Breast epithelium (tissue), 4 donors: ENCODE results near the gene VANGL1. TPM values are rescaled to one million over a fixed set of nuclear protein-coding genes. Genes with fewer than 3 reads are reported as not detected.
"Not testable (repeated sequence)": the region's sequence is repeated elsewhere in the genome, so short reads cannot be mapped to it uniquely, and the experiment has no call there.

Source experiments
- DNase-seq, 2 donors: peaks; one replicate each; pipeline ENCODE4 v3.0.0-alpha.2; 2019; ENCODE audit warnings: low spot score in 2 of 2
- H3K27ac ChIP-seq, 2 donors: fragments of 200-600 bp; sonication (generic) in 1 of 2; one replicate each; pipeline ENCODE4 v1.5.1; 2016 to 2019; ENCODE audit warnings: mild to moderate bottlenecking in 1 of 2
- H3K27me3 ChIP-seq, 2 donors: fragments of 200-600 bp; sonication (generic) in 1 of 2; one replicate each; pipeline versions ENCODE4 v1.5.1 to v1.6.0; 2017 to 2019; ENCODE audit warnings: control low read depth in 1 of 2, mild to moderate bottlenecking in 1 of 2
- H3K36me3 ChIP-seq: fragments of 200-600 bp; one replicate; pipeline ENCODE4 v1.5.1; 2019
- H3K4me1 ChIP-seq, 2 donors: fragments of 200-600 bp; sonication (generic); one replicate each; pipeline ENCODE4 v1.5.1; 2016 to 2019; ENCODE audit warnings: control low read depth in 1 of 2
- H3K4me3 ChIP-seq, 3 donors: fragments of 200-600 bp; sonication (generic); 1 replicate in 2 of 3; 2 replicates in 1 of 3; pipeline ENCODE4 v1.5.1; 2016 to 2019; ENCODE audit warnings: mild to moderate bottlenecking in 3 of 3, moderate library complexity in 2 of 3
- H3K9me3 ChIP-seq, 2 donors: fragments of 200-600 bp; sonication (generic) in 1 of 2; one replicate each; pipeline ENCODE4 v1.5.1; 2016 to 2019; ENCODE audit warnings: control low read depth in 1 of 2
- POLR2A ChIP-seq: fragments of 450-650 bp; IDR thresholded peaks from one replicate; pipeline ENCODE4 v1.6.1; 2016; ENCODE audit warnings: antibody characterized with exemption, mild to moderate bottlenecking, moderate library complexity
- POLR2AphosphoS5 ChIP-seq, 3 donors: sonication (generic); formaldehyde crosslinking; IDR thresholded peaks; one replicate each; pipeline ENCODE4 v1.6.1; 2017; ENCODE audit warnings: antibody characterized with exemption in 3 of 3
- intact Hi-C: fragments of 100-400 bp; cut with DNase I; formaldehyde crosslinking; loops from one replicate; pipeline ENCODE4 v1.15.1; 2023; ENCODE audit warnings: low total_unique reads
- total RNA-seq, 3 donors: library from RNA; depleted of rRNA; stranded (reverse); fragments of >200 nt; gene quantifications; one replicate each; pipeline ENCODE4 v1.1.0, GENCODE V29; 2016
- TF ChIP-seq, protein P1 (sequence below), 3 donors: fragments of 450-650 bp; IDR thresholded peaks; one replicate each; pipeline ENCODE4 v1.5.1; 2016 to 2017; ENCODE audit warnings: antibody characterized with exemption in 3 of 3, mild to moderate bottlenecking in 3 of 3, moderate library complexity in 3 of 3

VANGL1 gene
- total RNA-seq, 3 donors from 2014 or later: 6.6 to 7.5 (median 7.5) TPM

DNA sequence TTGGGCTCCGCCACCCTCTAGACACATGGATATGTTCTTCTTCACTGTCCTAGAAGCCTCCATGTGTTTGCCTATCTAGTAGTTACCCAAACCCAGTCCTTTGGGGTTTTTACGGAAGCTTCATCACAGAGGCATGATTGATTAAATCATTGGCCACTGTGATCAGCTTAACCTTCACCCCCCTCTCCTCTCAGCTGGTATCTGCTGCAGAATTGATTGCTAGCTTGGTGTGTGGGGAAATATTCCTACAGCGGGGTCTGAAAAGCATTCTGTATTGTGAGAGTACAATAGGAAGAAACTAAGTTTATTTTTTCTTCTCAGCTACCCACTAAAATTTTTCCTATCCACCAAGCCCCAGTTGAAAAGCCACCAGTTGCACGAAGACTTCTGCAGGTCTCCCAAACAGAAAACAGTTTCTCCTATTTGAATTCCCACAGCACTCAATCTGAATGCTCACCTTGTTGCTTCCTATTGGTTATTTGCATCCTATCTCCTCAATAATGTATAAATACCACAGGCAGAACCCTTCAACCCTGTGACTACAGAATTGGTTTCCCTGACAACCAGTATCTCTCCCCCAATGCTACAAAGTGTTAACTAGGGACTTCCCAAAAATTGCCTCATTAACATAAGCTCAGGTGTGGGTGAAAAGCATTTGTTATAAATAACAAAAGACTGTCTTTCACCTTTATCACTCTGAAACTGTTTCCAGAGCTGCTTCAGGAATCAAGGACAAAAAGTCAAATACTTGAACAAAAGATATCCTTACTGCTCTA lies 9.3 kb upstream of the VANGL1 start:
- no peak for DNase-seq
- H3K27me3 ChIP-seq: no peaks in the 10 kb centered on the region
- H3K4me3 ChIP-seq: no peak overlapping the region
- TF ChIP-seq, protein P1, sequence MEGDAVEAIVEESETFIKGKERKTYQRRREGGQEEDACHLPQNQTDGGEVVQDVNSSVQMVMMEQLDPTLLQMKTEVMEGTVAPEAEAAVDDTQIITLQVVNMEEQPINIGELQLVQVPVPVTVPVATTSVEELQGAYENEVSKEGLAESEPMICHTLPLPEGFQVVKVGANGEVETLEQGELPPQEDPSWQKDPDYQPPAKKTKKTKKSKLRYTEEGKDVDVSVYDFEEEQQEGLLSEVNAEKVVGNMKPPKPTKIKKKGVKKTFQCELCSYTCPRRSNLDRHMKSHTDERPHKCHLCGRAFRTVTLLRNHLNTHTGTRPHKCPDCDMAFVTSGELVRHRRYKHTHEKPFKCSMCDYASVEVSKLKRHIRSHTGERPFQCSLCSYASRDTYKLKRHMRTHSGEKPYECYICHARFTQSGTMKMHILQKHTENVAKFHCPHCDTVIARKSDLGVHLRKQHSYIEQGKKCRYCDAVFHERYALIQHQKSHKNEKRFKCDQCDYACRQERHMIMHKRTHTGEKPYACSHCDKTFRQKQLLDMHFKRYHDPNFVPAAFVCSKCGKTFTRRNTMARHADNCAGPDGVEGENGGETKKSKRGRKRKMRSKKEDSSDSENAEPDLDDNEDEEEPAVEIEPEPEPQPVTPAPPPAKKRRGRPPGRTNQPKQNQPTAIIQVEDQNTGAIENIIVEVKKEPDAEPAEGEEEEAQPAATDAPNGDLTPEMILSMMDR (IDR thresholded peaks at IDR 0.05): no peak
- no peak for TF ChIP-seq POLR2A
- no peak for TF ChIP-seq POLR2AphosphoS5 (IDR thresholded peaks at IDR 0.05)
- intact Hi-C loops: no loop called here
- H3K9me3 ChIP-seq: peaks cover 0 to 3% of the 10 kb centered on the region in 2 donors
- no peaks in the 10 kb centered on the region for H3K36me3 ChIP-seq
- H3K4me1 ChIP-seq: no peaks in the 10 kb centered on the region
- no peak overlapping the region for H3K27ac ChIP-seq

DNA sequence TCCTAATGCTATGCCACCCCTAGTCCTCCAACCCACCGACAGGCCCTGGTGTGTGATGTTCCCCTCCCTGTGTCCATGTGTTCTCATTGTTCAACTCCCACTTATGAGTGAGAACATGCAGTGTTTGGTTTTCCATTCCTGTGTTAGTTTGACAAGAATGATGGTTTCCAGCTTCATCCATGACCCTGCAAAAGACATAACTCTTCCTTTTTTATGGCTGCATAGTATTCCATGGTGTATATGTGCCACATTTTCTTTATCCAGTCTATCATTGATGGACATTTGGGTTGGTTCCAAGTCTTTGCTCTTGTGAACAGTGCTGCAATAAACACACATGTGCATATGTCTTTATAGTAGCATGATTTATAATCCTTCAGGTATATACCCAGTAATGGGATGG lies 8.2 kb upstream of the VANGL1 start:
- H3K4me3 ChIP-seq, H3K4me1 ChIP-seq, H3K27ac ChIP-seq, H3K36me3 ChIP-seq, H3K9me3 ChIP-seq, H3K27me3 ChIP-seq, intact Hi-C loops, DNase-seq: not testable (repeated sequence)

DNA sequence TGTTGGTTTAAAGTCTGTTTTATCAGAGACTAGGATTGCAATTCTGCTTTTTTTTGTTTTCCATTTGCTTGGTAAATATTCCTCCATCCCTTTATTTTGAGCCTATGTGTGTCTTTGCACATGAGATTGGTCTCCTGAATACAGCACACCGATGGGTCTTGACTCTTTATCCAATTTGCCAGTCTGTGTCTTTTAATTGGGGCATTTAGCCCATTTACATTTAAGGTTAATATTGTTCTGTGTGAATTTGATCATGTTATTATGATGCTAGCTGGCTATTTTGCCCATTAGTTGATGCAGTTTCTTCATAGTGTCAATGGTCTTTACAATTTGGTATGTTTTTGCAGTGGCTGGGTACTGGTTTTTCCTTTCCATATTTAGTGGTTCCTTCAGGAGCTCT lies 4.5 kb upstream of the VANGL1 start:
- intact Hi-C loops: not testable (repeated sequence)

DNA sequence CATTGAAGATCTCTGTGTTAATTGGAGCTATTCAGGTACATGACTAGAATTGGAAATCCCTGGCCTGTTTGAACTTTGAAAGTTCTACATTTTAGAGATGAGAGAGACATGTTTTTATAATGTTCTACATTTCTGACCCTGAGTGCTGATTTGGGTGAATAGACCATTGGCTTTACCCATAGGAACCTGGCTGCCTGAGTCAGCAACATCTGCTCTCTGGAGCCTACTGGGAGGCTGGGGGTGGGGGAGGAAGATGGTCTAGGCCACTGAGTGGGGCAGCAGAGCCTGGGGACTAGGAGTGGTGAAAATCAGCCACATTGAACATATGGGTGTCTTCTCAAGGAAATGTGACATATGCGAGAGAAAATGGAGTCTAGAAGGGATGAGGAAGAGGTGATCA lies 1.4 kb upstream of the VANGL1 start:
- Histone ChIP-seq H3K9me3 (peaks cover 3 to 15% of the 10 kb centered on the region in 2 donors), H3K4me3 (no peak overlapping the region), H3K36me3 (no peaks in the 10 kb centered on the region), H3K27me3 (no peaks in the 10 kb centered on the region), H3K27ac (no peak overlapping the region), H3K4me1 (no peaks in the 10 kb centered on the region)
- no peak for TF ChIP-seq POLR2A
- TF ChIP-seq, protein P1 (IDR thresholded peaks at IDR 0.05): no peak
- no peak for TF ChIP-seq POLR2AphosphoS5 (IDR thresholded peaks at IDR 0.05)
- DNase-seq: no peak
- intact Hi-C loops: no loop called here

More for the DNA sequence above, 4.5 kb upstream of the VANGL1 start:
- H3K27ac ChIP-seq, H3K4me3 ChIP-seq, H3K4me1 ChIP-seq, DNase-seq, H3K27me3 ChIP-seq, H3K36me3 ChIP-seq: not testable (repeated sequence)
- H3K9me3 ChIP-seq: peaks cover 3 to 15% of the 10 kb centered on the region in 2 donors

DNA sequence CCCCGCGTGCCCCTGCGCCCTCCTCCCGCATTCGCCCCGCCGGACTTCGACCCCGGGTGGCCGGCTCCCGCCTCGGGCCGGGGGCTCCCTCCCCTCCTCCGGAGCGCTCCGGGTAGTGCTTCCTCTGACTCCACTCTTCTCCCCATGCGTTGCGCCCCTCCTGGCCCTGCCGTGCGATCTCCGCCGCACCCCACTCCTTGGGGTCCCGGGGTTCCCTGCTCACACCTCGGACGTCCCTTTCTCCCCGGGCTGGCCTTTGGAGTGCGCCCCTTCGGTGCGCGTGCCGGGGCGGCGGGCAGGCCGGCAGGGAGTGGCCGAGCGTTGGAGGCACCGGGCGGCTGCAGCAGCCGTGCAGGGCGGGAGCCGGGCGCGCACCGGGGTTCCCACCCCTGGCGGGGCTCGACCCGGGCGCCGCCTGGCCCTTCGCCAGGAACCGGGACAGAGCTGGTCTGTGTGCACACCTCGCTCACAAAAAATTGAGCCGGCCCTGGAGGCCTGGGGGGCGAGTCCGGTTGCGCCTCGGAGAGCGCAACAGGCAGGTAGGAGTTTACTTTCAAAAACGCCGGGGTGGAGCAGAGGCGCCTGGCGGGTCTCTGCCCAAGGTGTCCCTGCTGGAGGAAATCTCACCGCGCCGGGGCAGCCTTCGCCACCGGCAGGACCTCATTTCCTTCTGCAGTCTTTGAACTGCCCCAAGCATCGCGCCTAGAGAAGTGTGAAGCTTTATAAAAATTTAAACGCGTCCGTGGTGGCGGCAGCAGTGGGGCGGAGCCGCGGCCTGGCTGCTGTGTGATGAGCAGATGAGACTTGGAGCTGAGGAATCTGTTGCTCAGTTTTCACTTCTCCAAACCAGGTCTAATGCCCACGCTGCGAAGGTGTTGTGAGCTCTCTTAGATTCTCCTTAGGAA lies 650 bp downstream of the VANGL1 start:
- H3K4me3 ChIP-seq: peak overlapping the region; percentile 87 to 97 (median 93)
- H3K9me3 ChIP-seq: peaks cover 3 to 15% of the 10 kb centered on the region in 2 donors
- no peak for DNase-seq
- H3K27me3 ChIP-seq: no peaks in the 10 kb centered on the region
- TF ChIP-seq, protein P1 (IDR thresholded peaks at IDR 0.05): no peak
- no peak for TF ChIP-seq POLR2AphosphoS5 (IDR thresholded peaks at IDR 0.05)
- TF ChIP-seq POLR2A: no peak
- peak overlapping the region in 1 of 2 donors; percentile 58 for H3K27ac ChIP-seq
- H3K4me1 ChIP-seq: no peaks in the 10 kb centered on the region
- intact Hi-C loops: no loop called here
- no peaks in the 10 kb centered on the region for H3K36me3 ChIP-seq

DNA sequence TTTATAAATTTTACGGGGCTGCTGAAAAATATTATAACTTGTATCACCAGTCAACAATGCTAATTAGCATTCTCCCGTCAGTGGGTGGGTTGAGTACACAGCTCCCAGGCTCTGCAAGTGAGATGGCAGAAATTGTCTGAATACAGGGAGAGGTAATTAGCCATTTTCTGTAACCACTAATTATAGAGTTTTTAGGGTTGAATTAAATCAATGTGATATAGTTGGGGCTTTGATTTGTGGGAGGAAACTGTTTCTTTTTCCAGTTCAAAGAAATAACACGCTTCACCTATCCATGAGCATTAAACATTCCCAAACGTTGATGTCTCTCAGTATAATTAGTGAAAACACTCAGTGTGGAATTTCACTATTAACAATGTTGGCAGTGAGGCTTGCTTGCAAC lies 1.5 kb downstream of the VANGL1 start:
- intact Hi-C loops: no loop called here
- H3K4me3 ChIP-seq: peak overlapping the region; percentile 87 to 97 (median 93)
- peaks cover 3 to 15% of the 10 kb centered on the region in 2 donors for H3K9me3 ChIP-seq

More for the DNA sequence above, 1.5 kb downstream of the VANGL1 start:
- DNase-seq: no peak
- H3K36me3 ChIP-seq: no peaks in the 10 kb centered on the region
- no peaks in the 10 kb centered on the region for H3K4me1 ChIP-seq
- no peak for TF ChIP-seq POLR2A
- no peak for TF ChIP-seq POLR2AphosphoS5 (IDR thresholded peaks at IDR 0.05)
- TF ChIP-seq, protein P1 (IDR thresholded peaks at IDR 0.05): no peak
- H3K27ac ChIP-seq: no peak overlapping the region
- H3K27me3 ChIP-seq: no peaks in the 10 kb centered on the region
